Measurements from ENCODE around the gene SIPA1L3. TPM values are rescaled to one million over a fixed set of nuclear protein-coding genes. Genes with fewer than 3 reads are reported as not detected.
A peak's percentile ranks its signal among the peaks of the same experiment; 100 is the strongest.
"Not testable (repeated sequence)": the region's sequence is repeated elsewhere in the genome, so short reads cannot be mapped to it uniquely, and the experiment has no call there.

SIPA1L3 gene
- total RNA-seq, 1 donor from 2014 or later, result 18.6 TPM

DNA sequence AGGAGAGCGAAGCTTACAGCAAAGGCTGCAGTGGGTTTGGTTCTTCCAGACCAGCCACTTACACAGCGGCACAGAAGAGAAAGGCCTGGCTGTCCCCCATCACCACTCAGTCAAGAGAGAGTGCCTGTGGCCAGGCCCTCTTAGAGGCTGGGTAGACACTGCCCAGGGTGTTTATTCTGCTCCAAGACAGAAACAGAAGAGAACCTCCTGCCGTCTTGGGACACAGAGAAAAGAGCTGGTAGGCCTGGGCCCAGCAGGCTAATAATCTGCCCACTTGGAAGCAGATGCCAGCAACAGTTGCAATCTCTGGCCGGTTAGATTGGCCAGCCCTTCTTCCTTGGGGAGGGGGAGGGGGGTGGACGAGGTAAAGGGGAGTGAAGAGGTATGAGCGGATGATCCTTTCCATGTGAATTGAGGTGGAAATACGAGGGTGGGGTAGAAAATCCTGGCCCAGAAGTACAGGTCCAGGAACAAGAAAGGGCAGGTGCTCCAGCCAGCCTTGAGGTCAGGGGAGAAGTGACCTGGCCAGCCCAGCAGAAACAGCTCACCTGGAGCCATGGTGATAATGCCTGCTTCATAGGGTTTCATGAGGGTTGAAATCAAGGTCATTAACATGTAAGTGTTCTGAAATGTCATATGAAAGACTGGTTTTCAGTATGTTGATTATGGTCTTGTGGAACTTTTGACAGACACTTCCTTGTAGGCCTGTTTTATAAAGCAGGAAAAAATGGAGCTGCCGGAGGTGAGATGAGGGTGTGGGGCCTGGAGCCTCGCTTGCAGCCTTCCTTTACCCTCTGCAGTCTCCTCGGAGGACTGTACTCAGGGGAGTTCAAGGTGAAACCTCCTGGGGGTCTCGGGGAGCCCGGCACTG is 116.9 kb downstream of the SIPA1L3 start:
- no peak for DNase-seq

DNA sequence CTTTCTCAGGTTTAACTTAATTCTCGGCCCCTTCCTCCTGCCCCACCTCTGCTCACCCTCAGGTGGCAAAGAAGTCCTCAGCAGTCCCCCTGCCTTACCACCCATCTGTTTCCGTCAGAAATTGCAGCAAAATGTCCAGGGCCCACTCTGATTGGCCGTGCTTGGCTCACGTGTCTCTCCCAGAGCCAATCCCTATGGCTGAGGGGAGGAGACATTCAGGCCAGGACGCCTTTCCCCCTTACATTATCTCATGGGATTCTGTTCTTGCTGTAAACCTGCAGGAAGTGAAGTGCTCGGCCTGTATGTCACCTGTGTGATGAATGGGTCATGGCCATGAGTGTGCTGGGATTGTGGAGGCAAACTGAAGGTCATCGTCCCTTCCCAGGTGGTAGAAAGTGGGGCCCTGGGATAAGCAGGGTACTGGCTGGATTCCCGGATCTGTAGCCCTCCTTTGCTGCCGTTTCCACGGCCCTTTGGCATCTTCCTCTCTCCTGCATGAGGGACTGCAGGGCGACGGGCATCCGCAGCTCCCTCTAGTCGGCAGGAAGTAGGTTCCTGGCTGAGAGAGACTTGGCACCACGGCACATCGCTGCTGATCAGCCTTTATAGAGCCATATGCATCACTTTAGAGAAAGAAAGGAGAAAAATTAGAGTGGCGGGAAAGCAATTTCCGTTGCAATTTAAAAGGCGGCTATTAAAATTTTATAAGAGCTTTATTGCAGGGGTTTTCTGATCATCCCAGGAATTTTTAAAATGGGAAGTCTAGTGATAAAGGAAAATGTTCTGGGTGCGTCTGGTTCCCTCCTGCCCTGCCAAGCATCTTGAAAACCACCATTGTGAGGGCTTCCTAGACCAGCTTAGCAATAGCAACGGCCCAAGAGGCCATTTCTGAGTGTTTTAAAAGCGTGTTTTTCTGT is 118.2 kb downstream of the SIPA1L3 start:
- DNase-seq, result no peak

DNA sequence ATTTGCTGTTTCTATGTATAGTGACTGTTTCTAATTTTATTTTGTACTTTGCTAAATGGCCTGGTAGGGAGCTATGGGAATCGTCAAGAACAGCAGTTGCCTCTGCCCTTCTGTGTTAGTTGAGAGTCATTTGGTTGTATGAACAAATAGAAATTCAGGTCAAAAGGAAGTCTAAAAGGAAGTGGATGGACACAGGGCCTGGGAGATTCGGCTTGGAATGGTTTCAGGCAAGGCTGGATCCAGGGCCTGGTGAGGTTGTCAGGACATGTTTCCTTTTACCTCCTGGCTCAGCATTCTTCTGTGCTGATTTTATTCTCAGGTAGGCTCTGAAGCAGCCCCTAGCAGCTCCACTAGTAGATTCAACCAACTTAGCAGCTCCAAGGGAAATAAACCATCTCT is 118.9 kb downstream of the SIPA1L3 start:
- DNase-seq, result no peak

DNA sequence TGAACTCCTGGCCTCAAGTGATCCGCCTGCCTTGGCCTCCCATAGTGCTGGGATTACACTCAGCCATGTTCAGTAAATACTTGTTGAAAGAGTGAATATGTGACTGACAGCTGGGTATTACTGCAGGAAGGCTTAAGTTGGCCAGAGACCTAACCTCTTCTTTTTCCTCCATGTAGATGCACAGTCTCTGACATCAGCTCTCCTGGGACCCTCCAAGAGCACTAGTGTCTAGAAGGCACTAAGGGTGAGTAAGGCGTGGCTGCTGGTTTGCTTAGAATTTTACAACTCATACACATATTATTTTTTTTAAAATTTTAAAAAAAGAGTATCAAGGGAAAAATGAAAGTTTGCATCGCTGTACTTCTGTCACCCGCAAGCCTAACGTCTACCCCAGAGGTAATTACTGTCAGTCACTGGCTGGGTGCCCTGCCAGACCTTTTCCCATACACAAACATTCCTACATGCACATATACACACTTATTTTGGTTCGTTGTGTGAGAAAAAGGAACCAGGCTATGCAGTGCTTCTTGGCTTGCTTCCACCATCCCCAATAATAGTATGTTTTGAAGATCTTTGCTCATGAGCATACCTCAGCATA is 122.0 kb downstream of the SIPA1L3 start:
- DNase-seq, result no peak

DNA sequence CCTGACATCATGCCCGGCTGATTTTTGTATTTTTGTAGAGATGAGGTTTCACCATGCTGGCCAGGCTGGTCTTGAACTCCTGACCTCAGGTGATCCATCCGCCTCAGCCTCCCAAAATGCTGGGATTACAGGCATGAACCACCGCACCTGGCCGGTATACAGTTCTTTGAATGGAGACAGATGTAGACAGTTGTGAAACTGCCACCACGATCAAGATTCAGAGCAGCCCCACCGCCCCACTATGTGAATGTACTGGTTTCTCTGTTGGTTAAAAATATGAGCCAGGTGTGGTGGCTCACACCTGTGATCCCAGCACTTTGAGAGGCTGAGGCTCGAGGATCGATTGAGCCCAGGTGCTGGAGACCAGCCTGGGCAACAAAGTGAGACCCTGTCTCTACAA is 123.0 kb downstream of the SIPA1L3 start:
- not testable (repeated sequence) for DNase-seq

DNA sequence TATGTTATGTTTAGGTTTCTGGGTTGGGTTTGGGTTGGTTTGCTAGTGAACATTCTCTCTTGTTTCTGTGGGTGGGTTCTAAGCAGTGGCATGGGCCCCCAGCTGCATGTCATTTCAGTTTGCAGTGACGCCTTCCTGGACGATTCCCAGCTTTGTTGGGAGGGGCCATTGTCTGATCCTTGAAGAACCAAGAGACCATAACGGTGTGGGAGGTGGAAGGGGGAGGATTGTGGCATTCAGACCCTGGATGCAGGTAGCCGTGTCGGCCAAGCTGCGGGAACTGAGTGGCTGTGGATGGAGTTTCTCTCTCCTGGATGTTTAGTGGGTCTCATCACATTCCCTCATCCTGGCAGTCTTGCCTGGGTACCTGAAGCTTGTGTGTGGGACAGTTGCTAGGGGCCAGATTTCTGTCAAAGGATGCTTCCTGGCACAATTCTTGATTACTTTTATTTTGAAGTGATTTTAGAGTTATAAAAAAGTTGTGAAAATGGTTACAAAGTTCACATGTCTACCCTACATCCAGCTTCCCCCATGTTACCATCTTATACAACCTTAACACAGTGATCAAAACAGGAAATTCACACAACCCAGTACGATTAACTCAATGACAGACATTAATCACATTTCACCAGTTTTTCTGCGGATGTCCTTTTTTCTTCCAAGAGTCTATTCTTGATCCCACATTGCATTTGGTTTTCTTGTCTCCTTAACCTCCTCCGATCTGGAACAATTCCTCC is 123.8 kb downstream of the SIPA1L3 start:
- no peak for DNase-seq

DNA sequence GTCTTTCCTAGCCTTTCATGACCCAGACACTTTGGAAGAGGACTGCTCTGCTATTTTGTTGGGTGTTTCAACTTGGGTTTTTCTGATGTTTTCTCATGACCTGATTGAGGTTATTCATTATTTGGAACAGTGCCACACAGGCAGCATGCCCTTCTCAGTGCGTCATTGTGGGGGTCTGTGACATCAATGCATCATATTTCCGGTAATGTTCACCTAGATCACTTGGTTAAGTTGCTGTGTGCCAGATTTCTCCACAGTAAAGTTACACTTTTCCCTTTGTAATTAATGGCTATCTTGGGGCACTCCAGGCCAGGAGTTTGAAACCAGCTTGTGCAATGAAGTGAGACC is 124.4 kb downstream of the SIPA1L3 start:
- no peak for DNase-seq

DNA sequence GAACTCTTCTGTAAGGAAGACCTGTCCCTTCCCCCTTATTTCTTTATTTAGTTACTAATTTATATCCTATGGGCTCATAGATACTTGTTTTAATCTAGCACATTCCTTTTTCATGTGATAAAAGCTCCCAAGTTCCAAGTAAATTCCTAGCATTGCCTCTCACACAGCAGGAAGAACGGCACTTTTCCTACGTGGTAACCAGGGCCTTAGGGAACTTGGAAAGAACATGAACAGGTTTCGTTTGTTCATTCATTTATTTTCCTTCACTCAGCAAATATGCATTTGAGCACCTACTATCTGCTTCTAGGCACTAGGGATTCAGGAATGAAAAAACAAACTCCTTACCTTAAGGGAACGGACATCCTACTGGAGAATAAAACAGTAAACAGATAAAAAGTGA is 125.1 kb downstream of the SIPA1L3 start:
- no peak for DNase-seq

DNA sequence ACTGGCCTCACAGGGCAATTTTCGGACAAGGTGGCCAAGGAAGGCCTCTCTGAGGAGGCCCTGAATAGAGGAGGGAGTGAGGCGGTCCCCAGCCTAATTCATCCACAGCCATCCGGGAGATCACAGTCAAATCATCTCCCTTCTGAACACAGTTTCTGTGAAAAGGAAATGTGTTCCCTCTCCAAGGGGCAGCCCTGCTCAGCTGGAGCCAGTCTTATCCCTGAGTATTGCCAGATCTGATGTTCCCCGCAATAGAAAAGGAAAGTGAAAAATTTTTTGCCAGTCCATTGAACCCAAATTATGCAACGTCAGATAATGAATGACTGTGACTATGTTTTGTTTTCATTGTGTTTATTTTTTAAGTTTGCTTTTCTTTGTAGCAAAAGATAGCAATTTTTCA is 125.9 kb downstream of the SIPA1L3 start:
- no peak for DNase-seq

DNA sequence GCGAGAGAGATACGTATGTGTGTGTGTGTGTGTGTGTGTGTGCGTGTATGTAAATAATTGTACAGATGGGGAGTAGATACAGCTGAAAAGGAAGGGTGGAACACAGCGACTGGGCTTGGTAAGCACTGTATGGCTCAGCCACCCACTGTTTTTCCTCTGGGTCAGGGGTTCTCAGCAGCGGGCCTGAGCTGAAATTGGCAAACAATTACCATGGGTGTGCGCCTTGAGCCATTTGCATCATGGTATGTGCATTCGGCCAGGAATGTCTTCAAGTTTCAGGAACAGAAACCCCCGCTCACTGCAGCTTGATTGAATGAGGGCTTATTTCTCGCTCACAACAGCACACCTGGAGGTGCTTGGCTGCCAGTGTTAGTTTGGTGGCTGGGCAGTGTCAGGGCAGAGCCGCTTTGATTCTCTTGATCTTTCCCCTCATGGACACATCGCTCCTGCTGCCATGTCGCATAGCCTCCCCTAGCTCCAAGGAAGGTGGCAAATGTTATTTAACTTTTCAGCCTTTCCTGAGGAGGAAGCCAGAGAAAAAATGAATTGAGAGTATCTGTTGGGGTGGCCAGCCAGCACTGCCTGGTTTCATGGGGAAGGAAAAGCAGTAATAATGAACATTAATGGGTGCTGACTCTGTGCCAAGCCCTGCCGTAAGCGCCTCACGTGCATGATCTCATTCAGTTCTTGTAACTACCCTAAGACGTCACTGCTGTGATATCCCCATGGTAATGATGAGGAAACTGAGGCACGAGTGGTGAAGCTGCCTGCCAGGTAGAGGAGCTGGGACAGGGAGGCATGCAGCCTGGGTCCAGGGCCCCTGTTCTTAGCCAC is 126.9 kb downstream of the SIPA1L3 start:
- no peak for DNase-seq

DNA sequence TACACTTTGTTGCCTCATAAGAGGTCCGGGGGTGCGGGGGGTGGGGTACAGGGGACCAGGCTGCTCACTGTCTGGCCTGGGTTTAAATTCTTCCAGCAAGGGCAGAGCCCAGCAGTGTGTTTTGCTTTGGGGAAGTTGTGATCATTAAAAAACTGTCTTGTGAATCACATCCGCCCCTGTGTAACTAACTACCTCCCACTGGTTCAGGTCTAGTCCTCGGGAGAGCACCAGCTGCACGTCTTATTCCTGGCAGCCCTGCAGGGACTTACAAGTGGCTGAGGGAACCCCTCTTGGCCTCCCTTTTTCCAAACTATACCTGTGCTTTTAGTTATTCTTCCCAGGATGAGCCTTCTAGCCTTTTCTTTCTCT is 127.5 kb downstream of the SIPA1L3 start:
- no peak for DNase-seq

DNA sequence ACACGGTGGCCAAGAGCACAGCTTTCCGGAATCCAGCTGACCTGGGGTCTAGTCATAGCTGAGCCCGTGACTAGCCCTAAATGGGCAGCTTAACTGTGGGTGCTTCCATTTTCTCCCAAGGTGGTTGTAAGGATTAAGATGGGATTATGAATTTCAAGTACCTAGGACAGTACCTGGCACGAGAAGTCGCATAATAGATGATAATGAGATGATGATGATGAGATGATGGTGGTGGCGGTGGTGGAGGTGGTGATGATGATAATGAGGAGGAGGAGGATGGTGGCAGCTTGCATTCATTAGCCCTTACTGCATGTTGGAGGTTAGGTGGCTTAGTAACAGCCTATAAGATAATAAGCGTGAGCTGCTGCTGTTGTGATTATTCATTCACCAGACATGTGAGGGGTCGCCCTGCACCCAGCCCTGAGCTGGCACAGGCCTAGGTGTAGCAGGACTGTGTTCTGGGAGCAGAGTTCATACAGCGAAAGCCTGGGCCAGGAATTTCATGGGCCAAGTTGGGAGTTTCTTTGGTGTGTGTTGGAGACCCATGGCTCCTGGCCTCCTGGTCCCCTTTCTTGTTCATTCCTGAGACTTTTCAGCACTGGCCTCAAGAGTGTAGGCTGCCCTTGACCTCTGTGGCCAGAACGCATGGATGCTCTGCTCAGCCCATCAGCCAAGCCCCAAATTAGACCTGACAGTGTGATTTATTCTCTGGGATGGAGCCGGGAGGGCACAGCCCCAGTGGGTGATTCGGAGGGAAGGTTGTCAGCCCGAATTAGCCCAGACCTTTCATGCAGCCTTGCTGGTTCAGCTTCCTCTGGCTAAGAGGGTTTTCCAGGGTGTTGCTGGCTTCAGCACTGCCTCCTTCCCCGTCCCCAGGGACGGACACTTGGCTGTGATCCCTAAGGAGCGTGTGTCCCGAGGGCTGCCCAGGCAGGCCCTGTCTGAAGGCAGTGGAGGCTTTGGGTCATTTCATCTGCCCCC is 128.8 kb downstream of the SIPA1L3 start:
- DNase-seq, result no peak

DNA sequence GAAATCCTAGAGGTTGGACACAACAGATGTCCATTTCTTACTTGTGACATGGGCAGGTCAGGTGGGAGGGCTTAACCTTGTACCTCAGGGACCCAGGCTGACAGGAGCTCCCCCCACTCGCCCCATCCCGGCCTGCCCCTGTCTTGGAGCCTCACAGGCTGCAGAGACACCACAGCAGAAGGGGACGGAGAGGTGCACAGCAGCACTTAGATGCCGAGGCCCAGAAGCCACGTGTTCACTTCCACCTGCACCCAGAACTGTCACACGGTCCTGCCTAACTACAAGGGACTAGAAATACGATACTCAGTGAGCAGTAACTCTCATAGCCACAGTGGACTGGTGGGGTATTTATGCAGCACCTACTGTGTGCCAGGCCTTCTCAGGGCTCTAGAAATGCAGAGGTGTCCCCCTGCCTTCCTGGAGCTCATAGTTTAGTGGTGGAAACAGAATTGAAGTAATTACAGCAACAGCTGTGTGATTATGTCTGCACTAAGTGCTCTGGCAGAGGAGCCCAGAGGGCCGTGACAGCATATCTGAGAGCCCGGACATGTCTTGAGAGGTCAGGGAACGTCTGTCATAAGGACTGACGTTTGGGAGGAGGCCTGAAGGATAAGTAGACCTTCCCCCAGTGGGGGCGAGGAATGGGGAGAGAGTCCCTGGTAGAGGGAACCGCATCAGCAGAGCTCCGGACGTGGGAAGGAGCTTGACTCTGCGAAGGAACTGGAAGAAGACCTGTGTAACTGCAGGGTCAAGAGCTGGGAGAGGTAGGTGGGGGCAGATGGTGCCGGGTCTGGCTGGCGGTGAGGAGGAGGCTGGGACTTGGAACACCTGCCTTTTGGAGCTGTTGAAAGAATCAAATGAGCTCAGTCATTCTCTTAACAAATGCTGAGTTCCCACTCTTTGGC is 130.0 kb downstream of the SIPA1L3 start:
- peak; percentile 56 for DNase-seq

DNA sequence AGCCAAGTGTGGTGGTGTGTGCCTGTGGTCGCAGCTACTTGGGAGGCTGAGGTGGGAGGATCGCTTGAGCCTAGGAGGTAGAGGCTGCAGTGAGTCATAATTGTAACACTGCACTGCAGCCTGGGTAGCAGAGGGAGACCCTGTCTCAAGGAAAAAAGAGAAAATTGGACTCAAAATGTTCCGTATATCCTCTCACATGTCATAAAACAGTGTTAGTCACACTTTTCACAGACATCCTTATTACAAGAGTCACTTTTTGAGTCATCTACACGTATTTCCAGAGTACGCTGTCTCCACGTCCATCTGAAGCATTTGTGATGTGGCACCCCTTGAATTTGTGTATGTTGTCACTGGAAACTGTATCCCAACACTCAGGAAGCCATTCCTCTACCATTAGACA is 133.0 kb downstream of the SIPA1L3 start:
- DNase-seq, result no peak

DNA sequence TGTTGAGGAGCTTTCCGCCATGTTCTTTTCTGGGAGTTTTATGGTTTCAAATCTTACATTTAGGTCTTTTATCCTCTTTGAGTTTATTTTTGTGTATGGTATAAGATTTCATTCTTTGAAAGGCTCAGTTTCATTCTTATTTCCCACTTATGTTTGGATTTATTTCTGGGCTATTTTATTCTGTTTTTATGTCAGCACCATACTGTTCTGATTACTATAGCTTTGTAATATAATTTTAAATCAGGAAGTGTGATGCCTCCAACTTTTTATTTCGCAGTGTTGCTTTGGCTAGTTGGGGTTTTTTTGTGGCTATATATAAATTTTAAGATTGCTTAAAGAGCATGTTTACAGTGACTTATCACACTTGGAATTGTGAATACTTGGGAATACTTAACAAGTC is 135.1 kb downstream of the SIPA1L3 start:
- no peak for DNase-seq

DNA sequence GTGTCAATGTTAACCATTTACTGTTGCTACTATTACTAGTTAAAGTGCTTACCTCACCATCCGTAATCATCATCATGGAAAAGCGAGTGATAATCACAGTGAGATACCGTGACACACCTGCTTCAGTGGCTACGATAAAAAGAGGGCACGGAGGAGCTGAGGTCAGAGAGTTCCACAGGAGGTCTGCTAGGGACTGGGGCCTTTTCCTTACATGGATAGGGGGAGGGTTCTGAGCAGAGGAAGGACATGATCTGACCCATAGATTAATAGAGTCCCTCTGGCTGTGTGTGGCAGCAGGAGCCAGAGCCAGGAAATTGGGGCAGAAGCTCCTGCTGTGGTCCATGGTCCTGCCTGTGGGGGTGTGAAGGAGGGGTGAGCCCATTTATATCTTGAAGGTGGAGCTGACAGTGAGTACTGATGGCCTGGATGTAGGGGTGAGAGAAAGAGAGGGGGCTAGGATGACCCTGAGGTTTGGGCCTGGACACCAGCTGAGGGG is 136.7 kb downstream of the SIPA1L3 start:
- DNase-seq, result no peak

DNA sequence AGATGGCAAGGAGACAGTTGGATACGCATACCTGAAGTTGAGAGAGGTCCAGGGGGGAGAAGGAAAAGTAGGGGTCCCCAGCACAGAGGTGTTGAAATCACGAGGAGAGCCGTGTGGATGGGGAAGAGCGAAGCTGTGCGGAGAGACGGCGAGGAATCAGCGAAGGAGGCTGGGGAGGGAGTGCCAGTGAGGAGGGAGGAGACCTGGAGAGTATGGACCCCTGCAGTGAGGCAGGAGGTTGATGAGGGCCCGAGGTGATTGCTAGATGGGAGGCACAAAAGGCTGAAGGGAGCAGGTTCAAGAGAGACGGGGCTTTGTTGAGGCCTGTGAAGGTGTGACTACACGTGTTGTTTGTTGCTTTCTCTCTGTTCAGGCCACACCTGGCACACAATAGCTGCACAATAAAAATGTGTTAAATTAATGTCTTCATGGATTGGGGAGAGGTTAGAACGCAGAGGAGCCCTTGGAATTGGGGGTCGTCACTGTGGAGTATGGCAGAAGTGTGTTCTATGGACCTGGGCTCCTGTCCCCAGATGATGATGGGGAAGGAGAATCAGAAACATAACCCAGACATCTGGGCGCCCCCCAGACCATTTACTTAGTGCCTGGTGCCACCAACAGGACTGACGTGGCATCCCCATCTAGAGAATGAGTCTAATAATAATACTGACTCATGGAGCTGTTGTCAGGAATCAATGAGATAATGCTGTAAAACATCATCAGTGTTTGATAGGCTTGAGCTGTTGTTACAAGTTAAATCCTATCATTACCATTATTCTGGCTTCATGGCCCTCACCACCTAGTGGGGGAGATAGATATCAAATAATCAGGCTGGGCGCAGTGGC is 137.5 kb downstream of the SIPA1L3 start:
- no peak for DNase-seq
